DMS53 treated with DMSO at 0.1 percent for 48 hours (cell line): ENCODE data around the gene BCL2L15.

Source experiments
- DNase-seq: peaks from one replicate; lab custom pipeline; 2025; ENCODE audit not compliant: unreplicated experiment; lab: John Stamatoyannopoulos, UW

The BCL2L15 gene

GRCh38 chr1:113887402-113888175 lies at the start of gene BCL2L15:
Gene BCL2L15 (minus strand): TSS chr1:113887581. CDS start chr1:113887375, 206 bp downstream.
- DNase-seq, result peak; percentile 20

GRCh38 chr1:113937146-113937545 lies 49.8 kb upstream of the BCL2L15 start:
- no peak for DNase-seq

- DNase-seq, result no peak
These were observed 48.6 kb upstream of the BCL2L15 start for GRCh38 chr1:113935970-113936369.

GRCh38 chr1:113935176-113935575 lies 47.8 kb upstream of the BCL2L15 start:
- no peak for DNase-seq

- DNase-seq, result no peak
These were observed 47.2 kb upstream of the BCL2L15 start for GRCh38 chr1:113934511-113935055.

- no peak for DNase-seq
These were observed 46.6 kb upstream of the BCL2L15 start for GRCh38 chr1:113934006-113934405.

- DNase-seq, result no peak
These were observed 44.1 kb upstream of the BCL2L15 start for GRCh38 chr1:113931451-113931851.

GRCh38 chr1:113930499-113931161 lies 43.2 kb upstream of the BCL2L15 start:
- DNase-seq, result no peak

- peak; percentile 13 for DNase-seq
These were observed 42.5 kb upstream of the BCL2L15 start for GRCh38 chr1:113929750-113930498.

GRCh38 chr1:113928941-113929749 lies 41.8 kb upstream of the BCL2L15 start, which contains the start of gene HIPK1:
Gene HIPK1 (plus strand): TSS chr1:113929324.
- DNase-seq, result peak; percentile 88

- DNase-seq, result no peak
These were observed 41.0 kb upstream of the BCL2L15 start for GRCh38 chr1:113928187-113928930.

- no peak for DNase-seq
These were observed 37.1 kb upstream of the BCL2L15 start for GRCh38 chr1:113924473-113924872.

GRCh38 chr1:113922957-113923356 lies 35.6 kb upstream of the BCL2L15 start:
- no peak for DNase-seq

GRCh38 chr1:113918243-113918642 lies 30.9 kb upstream of the BCL2L15 start:
- DNase-seq, result no peak

GRCh38 chr1:113917400-113918082 lies 30.2 kb upstream of the BCL2L15 start:
- no peak for DNase-seq

- DNase-seq, result no peak
These were observed 29.6 kb upstream of the BCL2L15 start for GRCh38 chr1:113916974-113917373.

GRCh38 chr1:113913887-113914664 lies 26.7 kb upstream of the BCL2L15 start:
- no peak for DNase-seq

- no peak for DNase-seq
These were observed 25.9 kb upstream of the BCL2L15 start for GRCh38 chr1:113913312-113913668.
